WTC11 (cell line): ENCODE measurements around the gene ARHGAP4. TPM values are rescaled to one million over a fixed set of nuclear protein-coding genes. Genes with fewer than 3 reads are reported as not detected.

Source experiments
- ATAC-seq: fragments of 200-7000 bp; cut with Tn5 transposase; 2 replicates; pipeline ENCODE4 v1.10.0; 2021; ENCODE audit warnings: mild to moderate bottlenecking, moderate library complexity
- CTCF ChIA-PET: fragments of 300-600 bp; sonication (Branson Sonifier 250); formaldehyde crosslinking; loops from one replicate; lab custom pipeline; 2021; ENCODE audit warnings: antibody characterized with exemption; lab: Charles Lee
- POLR2A ChIA-PET: fragments of 350-600 bp; sonication (Branson Sonifier 250); formaldehyde crosslinking; loops from one replicate; lab custom pipeline; 2021; ENCODE audit warnings: antibody characterized with exemption; lab: Charles Lee
- DNase-seq: peaks from one replicate; pipeline ENCODE4 v3.0.0; 2021; ENCODE audit warnings: low spot score
- H3K27ac Mint-ChIP-seq: 2 replicates; pipeline ENCODE4 v1.8.0; 2021; ENCODE audit warnings: mixed read lengths
- H3K27me3 Mint-ChIP-seq: 2 replicates; pipeline ENCODE4 v1.8.0; 2021; ENCODE audit warnings: low read depth, mild to moderate bottlenecking, moderate library complexity, mixed read lengths
- H3K36me3 Mint-ChIP-seq: 2 replicates; pipeline ENCODE4 v1.8.0; 2021; ENCODE audit warnings: mixed read lengths
- H3K4me1 Mint-ChIP-seq: 2 replicates; pipeline ENCODE4 v1.8.0; 2022; ENCODE audit warnings: mixed read lengths
- H3K4me3 Mint-ChIP-seq: 2 replicates; pipeline ENCODE4 v1.8.0; 2021; ENCODE audit warnings: mild to moderate bottlenecking, moderate library complexity, mixed read lengths
- H3K9me3 Mint-ChIP-seq: 2 replicates; pipeline ENCODE4 v1.8.0; 2021; ENCODE audit warnings: mixed read lengths
- CTCF ChIP-seq: fragments of 200-600 bp; IDR thresholded peaks from 2 replicates; pipeline ENCODE4 v1.8.0; 2022; ENCODE audit warnings: antibody characterized with exemption
- E2F1 ChIP-seq: sonication (generic); formaldehyde crosslinking; IDR thresholded peaks from 2 replicates; pipeline ENCODE4 v1.8.0; 2022; ENCODE audit warnings: mild to moderate bottlenecking, missing genetic modification reagents
- E2F4 ChIP-seq: sonication (generic); formaldehyde crosslinking; IDR thresholded peaks from 2 replicates; pipeline ENCODE4 v1.8.1; 2022; ENCODE audit warnings: low read depth, mild to moderate bottlenecking, moderate library complexity, missing genetic modification reagents, borderline replicate concordance
- GABPB1 ChIP-seq: sonication (generic); formaldehyde crosslinking; IDR thresholded peaks from 2 replicates; pipeline ENCODE4 v1.8.1; 2023; ENCODE audit warnings: mild to moderate bottlenecking, missing genetic modification reagents
- JAZF1 ChIP-seq: fragments of 250-450 bp; sonication (Bioruptor Pico); IDR thresholded peaks from 2 replicates; pipeline ENCODE4 v1.9.0; 2021; ENCODE audit warnings: moderate library complexity, mild to moderate bottlenecking, inconsistent platforms
- MLX ChIP-seq: sonication (generic); formaldehyde crosslinking; IDR thresholded peaks from 2 replicates; pipeline ENCODE4 v1.8.1; 2023; ENCODE audit warnings: mild to moderate bottlenecking, missing genetic modification reagents, moderate library complexity
- NFE2L1 ChIP-seq: sonication (generic); formaldehyde crosslinking; IDR thresholded peaks from 2 replicates; pipeline ENCODE4 v1.8.1; 2023; ENCODE audit warnings: missing genetic modification reagents
- NFYB ChIP-seq: sonication (generic); formaldehyde crosslinking; conservative IDR thresholded peaks from 2 replicates; pipeline ENCODE4 v1.8.0; 2022; ENCODE audit warnings: low read depth, missing genetic modification reagents
- PRDM15 ChIP-seq: sonication (generic); formaldehyde crosslinking; IDR thresholded peaks from 2 replicates; pipeline ENCODE4 v1.8.0; 2022; ENCODE audit warnings: missing genetic modification reagents
- RELA ChIP-seq: sonication (generic); formaldehyde crosslinking; IDR thresholded peaks from 2 replicates; pipeline ENCODE4 v1.8.1; 2022; ENCODE audit warnings: missing genetic modification reagents, mild to moderate bottlenecking, borderline replicate concordance
- RORB ChIP-seq: fragments of 250-450 bp; sonication (Bioruptor Pico); IDR thresholded peaks from 2 replicates; pipeline ENCODE4 v1.9.0; 2021; ENCODE audit warnings: mild to moderate bottlenecking
- SP1 ChIP-seq: sonication (generic); formaldehyde crosslinking; conservative IDR thresholded peaks from 2 replicates; pipeline ENCODE4 v1.8.1; 2022; ENCODE audit warnings: missing genetic modification reagents
- TCF7 ChIP-seq: sonication (generic); formaldehyde crosslinking; IDR thresholded peaks from 2 replicates; pipeline ENCODE4 v1.8.0; 2022; ENCODE audit warnings: mild to moderate bottlenecking, low read depth, missing genetic modification reagents, moderate library complexity
- USF2 ChIP-seq: sonication (generic); formaldehyde crosslinking; IDR thresholded peaks from 2 replicates; pipeline ENCODE4 v1.8.1; 2023; ENCODE audit warnings: mild to moderate bottlenecking, missing genetic modification reagents, moderate library complexity
- ZBTB43 ChIP-seq: sonication (generic); formaldehyde crosslinking; IDR thresholded peaks from 2 replicates; pipeline ENCODE4 v1.8.1; 2023; ENCODE audit warnings: mild to moderate bottlenecking, missing genetic modification reagents
- ZNF317 ChIP-seq: sonication (generic); formaldehyde crosslinking; IDR thresholded peaks from 2 replicates; pipeline ENCODE4 v1.8.1; 2023; ENCODE audit warnings: low read depth, mild to moderate bottlenecking, moderate library complexity, missing genetic modification reagents, borderline replicate concordance
- ZNF396 ChIP-seq: fragments of 250-450 bp; sonication (Bioruptor Pico); IDR thresholded peaks from 2 replicates; pipeline ENCODE4 v1.8.0; 2021; ENCODE audit warnings: mild to moderate bottlenecking, moderate library complexity, borderline replicate concordance
- total RNA-seq: library from RNA; stranded (reverse); gene quantifications from 3 replicates; pipeline ENCODE4 v1.2.3, GENCODE V29; 2021

ARHGAP4 gene
- total RNA-seq, 1 experiment from 2014 or later = 52.1 TPM

- TF ChIP-seq E2F4 (CRISPR knock-in tag) = no peak
- TF ChIP-seq ZNF317 (CRISPR knock-in tag) = no peak
- TF ChIP-seq SP1 (CRISPR knock-in tag) = no peak
- no peak for TF ChIP-seq USF2 (CRISPR knock-in tag)
- no peak for TF ChIP-seq TCF7 (CRISPR knock-in tag)
- TF ChIP-seq MLX (CRISPR knock-in tag) = no peak
- no peak for TF ChIP-seq ZNF396 (CRISPR knock-in tag)
- TF ChIP-seq NFE2L1 (CRISPR knock-in tag) = no peak
- no peak for TF ChIP-seq RORB (CRISPR knock-in tag)
- TF ChIP-seq CTCF = no peak
- TF ChIP-seq NFYB (CRISPR knock-in tag) = no peak
- TF ChIP-seq GABPB1 (CRISPR knock-in tag) = no peak
- no peak for TF ChIP-seq PRDM15 (CRISPR knock-in tag)
- no peak for TF ChIP-seq RELA
- TF ChIP-seq, all 79 proteins: peak for 0
- ChIA-PET CTCF (no interaction called here), POLR2A (no interaction called here)
- Mint-ChIP-seq H3K9me3 (no peaks in the 10 kb centered on the region), H3K4me3 (no peak overlapping the region), H3K36me3 (no peaks in the 10 kb centered on the region), H3K4me1 (peaks cover 23% of the 10 kb centered on the region), H3K27ac (no peak overlapping the region), H3K27me3 (no peaks in the 10 kb centered on the region)
- no peak for DNase-seq
- no peak for ATAC-seq
These were observed 24.3 kb downstream of the ARHGAP4 start for GRCh38 chrX:153901753-153902140.

GRCh38 chrX:153900831-153901752 lies 25.0 kb downstream of the ARHGAP4 start:
- no peak overlapping the region for H3K4me3 Mint-ChIP-seq
- peak; percentile 53 for ATAC-seq
- CTCF ChIA-PET = interaction anchor here (0.9 to 1.6 kb wide), 4 partner anchors 8 to 46 kb away, joined by 3 to 4 read pairs (median 4); no protein-coding TSS in a partner anchor
- H3K27ac Mint-ChIP-seq = no peak overlapping the region
- TF ChIP-seq E2F4 (CRISPR knock-in tag) = no peak
- TF ChIP-seq E2F1 (CRISPR knock-in tag) = no peak
- no peak for TF ChIP-seq JAZF1 (CRISPR knock-in tag)
- no peak for TF ChIP-seq PRDM15 (CRISPR knock-in tag)
- TF ChIP-seq ZBTB43 = peak; percentile 80
- peaks cover 23% of the 10 kb centered on the region for H3K4me1 Mint-ChIP-seq
- H3K9me3 Mint-ChIP-seq = no peaks in the 10 kb centered on the region
- no peaks in the 10 kb centered on the region for H3K27me3 Mint-ChIP-seq
- DNase-seq = no peak
- POLR2A ChIA-PET = no interaction called here
- H3K36me3 Mint-ChIP-seq = no peaks in the 10 kb centered on the region
